ENCODE data around the gene HPS1.

The HPS1 gene

GRCh38 chr10:98481404-98481945 is 34.7 kb upstream of the HPS1 start:
- no peak for DNase-seq
- Histone ChIP-seq H3K27ac (ENCODE audit: low read length) (no peak overlapping the region), H3K36me3 (replicated peaks; ENCODE audit: insufficient read depth, low read length) (no peaks in the 10 kb centered on the region)

GRCh38 chr10:98478430-98479222 is 31.9 kb upstream of the HPS1 start:
- no peak for TF ChIP-seq EZH2phosphoT487 (IDR thresholded peaks at IDR 0.05; ENCODE audit: low read length)
- no peak for TF ChIP-seq EZH2 (optimal IDR thresholded peaks at IDR 0.05; ENCODE audit: low read depth, low read length)
- H3K4me1 ChIP-seq (ENCODE audit: low read length): peaks cover 16% of the 10 kb centered on the region
- H3K36me3 ChIP-seq (replicated peaks; ENCODE audit: insufficient read depth, low read length): no peaks in the 10 kb centered on the region
- H3K79me2 ChIP-seq (ENCODE audit: low read length): no peaks in the 10 kb centered on the region
- H3K27ac ChIP-seq (ENCODE audit: low read length): no peak overlapping the region
- no peak overlapping the region for H2AFZ ChIP-seq (ENCODE audit: low read length)
- no peak overlapping the region for H3K9ac ChIP-seq (ENCODE audit: low read length)
- no peaks in the 10 kb centered on the region for H3K27me3 ChIP-seq (replicated peaks; ENCODE audit: insufficient read depth, low read length)
- H3K4me3 ChIP-seq (ENCODE audit: low read length): no peak overlapping the region
- H3K9me3 ChIP-seq (replicated peaks; ENCODE audit: insufficient read depth, low read length): no peaks in the 10 kb centered on the region
- no peaks in the 10 kb centered on the region for H4K20me1 ChIP-seq (ENCODE audit: insufficient read depth, low read length)
- DNase-seq: no peak
- no peak overlapping the region for H3K4me2 ChIP-seq (ENCODE audit: low read depth, low read length)
- H3F3A ChIP-seq (ENCODE audit: insufficient read depth, low read length): no peaks in the 10 kb centered on the region
- H3K9me2 ChIP-seq (replicated peaks; ENCODE audit: insufficient read depth, low read length): no peaks in the 10 kb centered on the region

More at GRCh38 chr10:98481404-98481945, 34.7 kb upstream of the HPS1 start:
- peaks cover 5% of the 10 kb centered on the region; the same call in 1 of the 2 replicates for H3K4me1 ChIP-seq (ENCODE audit: low read length)
- H3K79me2 ChIP-seq (ENCODE audit: low read length): no peaks in the 10 kb centered on the region
- H3F3A ChIP-seq (ENCODE audit: insufficient read depth, low read length): no peaks in the 10 kb centered on the region
- no peak overlapping the region for H3K9ac ChIP-seq (ENCODE audit: low read length)
- no peak overlapping the region for H3K4me3 ChIP-seq (ENCODE audit: low read length)
- H3K9me3 ChIP-seq (replicated peaks; ENCODE audit: insufficient read depth, low read length): no peaks in the 10 kb centered on the region
- no peaks in the 10 kb centered on the region for H3K27me3 ChIP-seq (replicated peaks; ENCODE audit: insufficient read depth, low read length)
- H2AFZ ChIP-seq (ENCODE audit: low read length): no peak overlapping the region
- H3K9me2 ChIP-seq (replicated peaks; ENCODE audit: insufficient read depth, low read length): no peaks in the 10 kb centered on the region
- no peaks in the 10 kb centered on the region for H4K20me1 ChIP-seq (ENCODE audit: insufficient read depth, low read length)
- no peak overlapping the region for H3K4me2 ChIP-seq (ENCODE audit: low read depth, low read length)
- no peak for TF ChIP-seq CTCF (IDR thresholded peaks at IDR 0.05; ENCODE audit: low read length)
- TF ChIP-seq EZH2phosphoT487 (IDR thresholded peaks at IDR 0.05; ENCODE audit: low read length): no peak
- no peak for TF ChIP-seq EZH2 (optimal IDR thresholded peaks at IDR 0.05; ENCODE audit: low read depth, low read length)

GRCh38 chr10:98477861-98478260 is 31.1 kb upstream of the HPS1 start:
- TF ChIP-seq CTCF (IDR thresholded peaks at IDR 0.05; ENCODE audit: low read length) (no peak), EZH2phosphoT487 (IDR thresholded peaks at IDR 0.05; ENCODE audit: low read length) (no peak), EZH2 (optimal IDR thresholded peaks at IDR 0.05; ENCODE audit: low read depth, low read length) (no peak)
- H3K4me2 ChIP-seq (ENCODE audit: low read depth, low read length): no peak overlapping the region

More at GRCh38 chr10:98477861-98478260, 31.1 kb upstream of the HPS1 start:
- H3K9me2 ChIP-seq (replicated peaks; ENCODE audit: insufficient read depth, low read length): no peaks in the 10 kb centered on the region
- H3K4me1 ChIP-seq (ENCODE audit: low read length): peaks cover 16% of the 10 kb centered on the region
- H3K36me3 ChIP-seq (replicated peaks; ENCODE audit: insufficient read depth, low read length): no peaks in the 10 kb centered on the region
- H3K27me3 ChIP-seq (replicated peaks; ENCODE audit: insufficient read depth, low read length): no peaks in the 10 kb centered on the region
- DNase-seq: no peak
- no peaks in the 10 kb centered on the region for H3K9me3 ChIP-seq (replicated peaks; ENCODE audit: insufficient read depth, low read length)
- no peak overlapping the region for H2AFZ ChIP-seq (ENCODE audit: low read length)
- no peak overlapping the region for H3K9ac ChIP-seq (ENCODE audit: low read length)
- H3K4me3 ChIP-seq (ENCODE audit: low read length): no peak overlapping the region
- H3K27ac ChIP-seq (ENCODE audit: low read length): no peak overlapping the region
- no peaks in the 10 kb centered on the region for H4K20me1 ChIP-seq (ENCODE audit: insufficient read depth, low read length)
- no peaks in the 10 kb centered on the region for H3K79me2 ChIP-seq (ENCODE audit: low read length)
- no peaks in the 10 kb centered on the region for H3F3A ChIP-seq (ENCODE audit: insufficient read depth, low read length)

Data from MM.1S (cell line).